GM12891 (cell line): ENCODE data around the gene EGFR.

Experiments used
- POLR2A ChIP-seq: IDR thresholded peaks from 2 replicates; pipeline ENCODE4 v1.6.1; 2011; ENCODE audit warnings: low read depth, low read length, control low read depth
- POLR2AphosphoS5 ChIP-seq: IDR thresholded peaks from 2 replicates; pipeline ENCODE4 v1.6.1; 2011; ENCODE audit warnings: low read depth, low read length, control low read depth
- SPI1 ChIP-seq: IDR thresholded peaks from 2 replicates; pipeline ENCODE4 v1.6.1; 2011; ENCODE audit warnings: low read depth, low read length, control low read depth
- TAF1 ChIP-seq: IDR thresholded peaks from 2 replicates; pipeline ENCODE4 v1.6.1; 2011; ENCODE audit warnings: low read depth, low read length, control low read depth

DNA sequence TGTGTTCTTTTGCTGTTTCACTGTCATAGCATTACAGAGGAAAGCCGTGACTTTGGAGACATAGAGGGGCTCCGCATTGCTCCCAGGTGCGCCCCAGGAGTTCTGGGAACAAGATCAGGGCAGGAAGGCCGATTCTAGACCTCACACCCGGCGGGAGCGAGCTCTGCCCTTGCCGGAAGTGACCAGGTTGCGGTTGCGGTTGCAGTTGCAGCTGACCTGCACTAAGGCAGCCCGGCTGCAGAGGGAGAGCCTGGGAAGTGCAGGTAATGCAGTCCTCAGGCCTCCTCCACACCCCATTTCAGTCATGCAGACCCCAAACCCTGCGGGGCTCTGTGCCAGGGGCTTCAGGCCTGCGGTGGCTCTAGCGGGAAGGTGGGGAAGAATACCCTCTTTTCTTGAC, 216.3 kb downstream of the EGFR start:
- no peak for TF ChIP-seq POLR2AphosphoS5
- TF ChIP-seq POLR2A, result no peak
- TF ChIP-seq TAF1, result no peak
- no peak for TF ChIP-seq SPI1
